HT-29 (cell line): ENCODE data around the gene KLHL22. TPM values are rescaled to one million over a fixed set of nuclear protein-coding genes. Genes with fewer than 3 reads are reported as not detected.

Experiments used
- DNase-seq: peaks from one replicate; pipeline ENCODE4 v3.0.0-alpha.2; 2015; ENCODE audit warnings: low spot score
- total RNA-seq: library from RNA; depleted of rRNA; stranded (reverse); fragments of >200 nt; shearing (Covaris generic); gene quantifications from 2 replicates; pipeline ENCODE4 v1.2.3, GENCODE V29; 2014

Gene KLHL22
- total RNA-seq, 1 experiment from 2014 or later = 15.7 TPM

DNA sequence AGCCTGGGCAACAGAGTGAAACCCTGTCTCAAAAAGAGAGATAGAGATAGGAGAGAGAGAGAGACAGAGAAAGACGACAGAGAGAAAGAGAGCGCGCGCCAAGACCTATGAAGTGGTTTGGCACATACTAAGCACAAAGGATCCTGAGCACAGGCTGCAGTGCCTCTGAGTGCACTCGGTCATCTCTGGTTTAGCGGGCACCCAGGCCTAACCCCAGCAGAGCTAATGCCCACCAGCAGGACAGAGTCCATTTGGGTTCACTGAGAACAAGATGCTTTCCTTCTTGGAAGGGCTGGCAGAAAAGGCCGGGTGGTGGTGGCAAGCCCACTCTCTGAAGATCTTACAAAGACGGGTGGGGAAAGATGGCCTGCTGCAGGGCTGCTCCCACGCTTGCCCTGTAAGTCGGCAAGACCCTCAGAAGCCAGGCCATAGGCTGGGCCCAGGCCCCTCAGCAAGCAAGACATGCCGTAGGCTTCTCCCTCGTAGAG, 61.3 kb downstream of the KLHL22 start:
- DNase-seq = no peak

GRCh38 chr22:20433686-20434241, 61.8 kb downstream of the KLHL22 start:
- DNase-seq = no peak

GRCh38 chr22:20433191-20433590, 62.4 kb downstream of the KLHL22 start:
- DNase-seq = no peak

GRCh38 chr22:20432244-20432686, 63.3 kb downstream of the KLHL22 start:
- DNase-seq = no peak

DNA sequence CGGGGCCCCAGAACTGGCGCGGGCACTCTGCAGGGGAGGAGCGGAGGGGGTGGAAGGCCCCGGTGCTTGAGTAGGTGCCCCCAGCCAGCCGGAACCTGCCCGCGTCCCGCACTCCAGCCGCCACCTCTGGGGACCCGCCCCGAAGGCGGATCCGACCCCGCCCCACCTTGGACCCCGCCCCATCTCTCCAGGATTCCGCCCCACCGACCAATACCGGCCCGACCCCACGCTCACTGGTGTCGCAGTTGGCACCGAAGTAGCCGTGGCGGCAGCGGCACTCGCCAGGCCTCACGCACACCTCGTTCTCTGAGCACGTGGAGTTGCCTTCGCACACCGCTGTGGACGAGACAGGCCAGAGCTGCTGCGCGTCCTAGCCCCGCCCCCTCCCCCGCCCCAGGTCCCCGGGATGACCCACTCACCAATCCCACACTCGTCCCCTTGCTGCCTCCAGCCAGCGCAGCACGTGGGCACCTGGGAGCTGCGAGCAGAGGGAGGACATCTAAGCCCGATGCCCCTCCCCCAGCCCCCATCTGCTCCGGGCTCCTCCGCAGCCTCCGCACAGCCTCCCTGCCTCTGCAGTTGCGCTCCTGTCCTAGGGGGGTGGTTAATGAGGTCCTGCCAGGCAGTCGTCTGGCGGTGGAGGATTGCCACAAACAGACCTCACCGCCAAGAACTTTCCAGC, 63.9 kb downstream of the KLHL22 start:
- DNase-seq = no peak

DNA sequence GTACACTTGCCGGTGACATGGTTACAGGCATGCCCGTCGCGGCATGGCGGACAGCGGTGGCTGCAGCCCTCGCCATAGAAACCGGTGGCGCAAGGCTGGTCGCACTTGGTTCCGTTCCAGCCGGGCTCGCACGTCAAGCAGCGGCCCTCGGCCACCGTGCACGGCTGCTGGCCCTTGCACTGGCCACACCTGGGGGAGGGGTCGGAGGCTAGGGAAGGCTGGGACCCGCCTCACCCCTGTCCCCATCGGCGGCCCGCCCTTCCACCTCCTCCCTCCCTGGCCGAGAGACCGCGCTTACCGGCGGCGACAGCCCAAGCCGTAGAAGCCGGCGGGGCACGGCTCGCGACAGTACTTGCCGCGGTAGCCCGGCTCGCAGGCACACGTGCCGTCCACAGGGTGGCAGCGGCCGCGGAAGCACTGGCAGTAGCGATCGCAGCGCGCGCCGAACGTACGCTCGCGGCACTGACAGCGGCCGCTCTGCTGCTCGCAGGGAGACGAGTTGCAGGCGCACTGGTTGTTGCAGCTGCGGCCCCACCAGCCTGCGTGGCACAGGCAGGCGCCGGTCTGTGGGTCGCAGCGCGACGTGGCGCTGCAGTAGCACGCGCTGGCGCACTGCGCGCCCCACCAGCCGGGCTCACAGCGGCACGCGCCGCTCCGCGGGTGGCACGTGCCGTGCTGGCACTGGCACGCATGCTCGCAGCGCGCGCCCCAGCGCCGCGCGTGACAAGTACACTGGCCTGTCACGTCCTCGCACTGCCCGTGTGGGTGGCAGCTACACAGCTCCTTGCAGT, 64.7 kb downstream of the KLHL22 start:
- DNase-seq = peak; percentile 72

DNA sequence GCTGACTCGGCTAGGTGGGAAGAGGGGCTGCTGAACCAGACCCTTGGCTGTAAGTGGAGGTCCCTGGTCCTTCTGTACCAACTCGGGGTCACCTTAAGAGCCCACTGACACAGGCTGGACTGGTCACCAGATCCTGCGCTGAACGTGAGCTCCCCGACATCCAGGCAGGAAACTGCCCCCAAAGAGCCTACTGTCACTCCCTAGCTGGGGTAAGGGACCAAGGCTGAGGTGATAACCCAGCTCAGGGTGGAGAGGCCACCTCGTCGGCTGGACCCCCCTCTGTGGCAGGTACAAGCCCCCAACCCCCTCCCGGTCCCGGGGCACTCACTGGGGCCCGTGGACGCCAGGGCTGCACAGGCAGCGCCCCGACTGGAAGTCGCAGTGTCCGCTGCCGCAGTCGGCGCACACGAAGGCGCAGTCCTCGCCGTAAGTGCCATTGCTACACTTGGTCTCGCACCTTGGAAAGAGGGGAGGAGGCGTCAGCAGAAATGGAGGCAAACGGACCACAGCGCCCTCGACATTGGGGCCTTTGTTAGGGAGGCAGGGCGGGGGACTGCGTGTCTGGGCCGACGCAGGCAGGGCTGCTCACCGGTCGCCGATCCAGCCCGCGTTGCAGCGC, 65.4 kb downstream of the KLHL22 start:
- no peak for DNase-seq

GRCh38 chr22:20429254-20430100, 66.1 kb downstream of the KLHL22 start:
- DNase-seq = peak; percentile 66

- DNase-seq = no peak
Measured at GRCh38 chr22:20428496-20429253, 66.9 kb downstream of the KLHL22 start.

DNA sequence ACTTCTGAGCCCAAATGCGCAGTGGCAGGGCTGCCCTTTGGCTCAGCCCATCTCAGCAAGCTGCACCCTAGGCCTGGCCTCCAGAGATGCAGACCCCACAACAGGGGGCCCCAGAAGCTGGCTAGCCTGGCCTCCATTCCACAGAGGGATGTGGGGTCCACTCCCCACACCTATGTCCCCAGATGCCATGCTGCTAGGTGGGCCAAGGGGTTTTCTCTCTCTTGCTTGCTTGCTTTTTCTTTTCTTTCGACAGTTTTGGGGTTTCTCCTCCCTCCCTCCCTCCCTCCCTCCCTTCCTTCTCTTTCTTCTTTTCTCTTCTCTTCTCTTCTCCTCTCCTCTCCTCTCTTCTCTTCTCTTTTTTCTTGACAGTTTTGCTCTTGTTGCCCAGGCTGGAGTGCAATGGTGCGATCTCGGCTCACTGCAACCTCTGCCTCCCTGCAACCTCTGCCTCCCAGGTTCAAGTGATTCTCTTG, 67.6 kb downstream of the KLHL22 start:
- no peak for DNase-seq

DNA sequence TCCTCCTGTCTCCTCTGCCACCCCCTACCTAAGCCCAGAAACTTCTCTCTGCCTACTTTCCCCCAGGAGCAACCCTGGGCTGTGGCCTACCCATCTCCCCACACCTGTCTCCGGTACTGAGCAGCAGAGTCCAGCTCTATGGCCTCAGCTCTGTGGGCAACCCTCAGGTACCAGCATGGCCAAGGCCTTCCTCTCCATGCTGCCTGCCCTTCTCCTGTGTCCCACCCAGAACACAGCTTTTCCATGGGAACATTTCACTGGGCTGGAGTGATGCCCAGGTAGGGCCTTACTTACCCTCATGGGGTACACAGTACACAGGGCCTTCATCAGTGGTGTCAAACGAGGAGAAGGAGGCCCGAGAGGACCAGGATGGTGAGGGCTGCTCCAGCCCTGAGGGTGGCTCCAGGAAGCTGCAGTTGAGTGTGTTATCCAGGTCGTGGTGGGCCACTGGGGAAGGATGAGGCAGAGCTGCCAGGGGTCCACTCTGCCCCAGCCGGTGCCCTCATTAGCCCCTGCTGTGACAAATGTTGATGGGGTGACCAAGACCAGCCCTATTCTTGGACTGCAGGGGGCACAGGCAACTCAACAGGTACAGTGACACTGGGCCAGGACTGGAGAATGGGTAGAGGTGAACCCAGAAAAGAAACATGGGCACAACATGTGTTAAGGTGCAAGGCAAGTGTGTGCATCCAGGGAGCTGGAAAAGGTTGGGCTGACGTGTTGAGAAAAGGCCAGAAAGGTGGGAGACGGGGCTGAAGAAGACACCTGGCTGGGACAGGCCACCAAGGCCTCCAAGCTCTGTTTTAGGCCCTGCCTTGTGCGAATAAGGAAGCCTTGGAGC, 68.3 kb downstream of the KLHL22 start:
- no peak for DNase-seq

DNA sequence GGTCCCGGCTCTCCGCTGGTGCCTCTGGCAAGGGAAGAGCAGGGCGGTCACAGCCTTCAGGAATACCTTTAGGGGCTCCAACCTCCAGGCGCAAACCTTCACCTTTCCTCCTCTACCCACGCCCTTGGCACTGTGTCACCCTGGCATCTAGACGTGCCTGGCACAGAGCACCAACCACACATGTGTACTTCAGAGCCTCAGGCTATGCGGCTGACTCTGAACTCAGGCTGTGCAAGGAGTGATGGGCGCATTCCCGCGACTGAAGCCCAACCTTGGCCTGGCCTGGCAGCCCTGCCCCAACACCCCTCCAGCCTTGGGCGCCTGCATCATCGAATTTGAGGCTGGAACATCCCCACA, 69.4 kb downstream of the KLHL22 start:
- DNase-seq = no peak

DNA sequence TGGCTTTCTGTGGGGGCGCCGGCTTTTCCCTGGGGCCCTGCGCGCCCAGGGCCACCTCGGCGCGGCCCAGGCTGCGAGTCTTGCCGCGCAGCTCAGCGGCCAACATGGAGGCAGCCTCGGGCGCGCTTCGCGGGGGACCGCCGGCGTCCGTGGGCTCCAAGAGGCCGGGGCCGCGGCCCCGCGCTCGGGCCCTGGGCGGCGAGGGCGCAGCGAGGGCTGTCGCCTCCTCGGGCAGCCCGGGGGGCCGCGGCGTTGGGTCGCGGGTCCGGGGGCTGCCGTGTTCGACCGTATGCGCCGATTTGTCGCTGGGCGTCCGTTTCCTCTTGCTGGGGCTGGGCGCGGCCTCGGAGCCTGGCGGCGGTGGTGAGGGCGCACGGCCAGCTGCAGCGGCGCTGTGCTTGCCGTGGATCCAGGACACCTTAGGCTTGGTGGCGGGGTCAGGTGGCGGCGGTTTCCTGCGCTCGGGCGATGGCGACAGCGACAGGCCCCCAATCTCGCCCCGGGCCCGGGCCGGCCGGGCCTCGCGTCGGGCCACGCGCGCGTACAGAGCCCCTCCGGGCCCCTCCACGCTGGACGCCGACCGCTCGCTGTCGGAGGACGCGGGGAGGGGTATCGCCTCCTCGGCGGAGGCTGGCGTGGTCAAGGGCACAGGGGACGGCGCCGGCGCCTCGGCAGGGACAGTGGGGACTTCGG, 69.9 kb downstream of the KLHL22 start:
- DNase-seq = no peak

GRCh38 chr22:20424932-20425565, 70.5 kb downstream of the KLHL22 start:
- DNase-seq = no peak

GRCh38 chr22:20424568-20424931, 71.0 kb downstream of the KLHL22 start:
- no peak for DNase-seq

- DNase-seq = no peak
Measured at GRCh38 chr22:20423906-20424551, 71.6 kb downstream of the KLHL22 start.

DNA sequence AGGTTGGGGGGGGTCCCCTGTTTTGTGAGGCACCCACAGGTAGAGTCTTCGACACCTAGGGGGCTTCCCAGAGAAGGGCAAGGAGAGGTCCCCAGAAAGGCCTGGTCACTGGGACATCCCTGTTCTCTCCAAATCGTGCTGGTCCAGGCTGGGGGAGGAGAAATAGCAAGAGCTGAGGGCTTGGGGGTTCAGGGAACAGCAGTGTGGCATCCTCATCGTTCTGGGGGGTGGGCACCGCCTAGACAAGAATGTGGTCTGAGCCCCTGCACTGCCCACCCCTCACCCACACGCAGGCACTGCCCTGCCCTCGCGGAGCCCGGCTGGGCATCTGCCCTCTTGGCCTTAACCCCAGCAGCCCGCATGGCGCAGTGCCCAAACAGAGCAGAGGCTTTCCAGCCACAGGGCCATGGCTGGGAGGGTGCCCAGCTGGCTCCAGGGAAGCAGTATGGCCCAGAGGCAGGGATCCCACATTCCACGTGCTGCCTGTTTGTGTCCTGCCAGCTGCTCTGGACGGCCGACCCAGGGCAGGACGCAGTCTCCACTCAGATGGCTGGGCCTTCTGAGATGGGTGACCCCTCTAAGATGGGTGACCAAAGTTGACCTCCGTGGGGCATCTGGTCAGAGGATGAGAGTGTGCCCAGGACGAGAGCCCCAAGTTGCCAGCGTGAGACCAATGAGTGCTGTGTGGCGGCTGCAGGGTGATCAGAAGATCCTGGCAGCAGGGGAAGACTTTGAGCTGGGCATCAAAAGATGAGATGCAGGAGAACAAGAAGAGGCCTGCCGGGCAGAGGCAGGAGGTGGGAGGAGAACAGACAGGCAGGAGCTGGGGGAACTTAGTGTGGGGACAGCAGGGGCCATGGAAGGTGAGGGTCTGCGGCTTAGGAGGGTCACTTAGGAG, 72.3 kb downstream of the KLHL22 start:
- DNase-seq = no peak
